HFF-Myc (cell line): Measurements from ENCODE around the gene NFIX.
A peak's percentile ranks its signal among the peaks of the same experiment; 100 is the strongest.

ENCODE experiments used
- DNase-seq: peaks from one replicate; pipeline ENCODE4 v3.0.0-alpha.2; 2011; ENCODE audit warnings: low read depth; ENCODE audit errors: extremely low read depth
- H3K4me3 ChIP-seq: replicated peaks from 2 replicates; pipeline ENCODE4 v1.5.1; 2011; ENCODE audit warnings: low read depth, mild to moderate bottlenecking, control low read depth, low read length
- CTCF ChIP-seq: IDR thresholded peaks from 2 replicates; pipeline ENCODE4 v1.5.1; 2012; ENCODE audit warnings: mild to moderate bottlenecking, low read depth, low read length, control low read depth; ENCODE audit errors: missing control alignments

Gene NFIX

GRCh38 chr19:13024126-13024950 is 29.1 kb downstream of the NFIX start:
- H3K4me3 ChIP-seq: peak overlapping the region; percentile 53
- TF ChIP-seq CTCF: no peak
- no peak for DNase-seq

GRCh38 chr19:13024951-13025697 is 29.8 kb downstream of the NFIX start:
- no peak for DNase-seq
- peak overlapping the region; percentile 53 for H3K4me3 ChIP-seq
- no peak for TF ChIP-seq CTCF

- TF ChIP-seq CTCF: no peak
- H3K4me3 ChIP-seq: peak overlapping the region; percentile 53
- no peak for DNase-seq
Observed at GRCh38 chr19:13025819-13026456, 30.7 kb downstream of the NFIX start.

GRCh38 chr19:13026462-13027370 is 31.4 kb downstream of the NFIX start:
- TF ChIP-seq CTCF: no peak
- no peak for DNase-seq
- peak overlapping the region; percentile 53 for H3K4me3 ChIP-seq

GRCh38 chr19:13027557-13027956 is 32.3 kb downstream of the NFIX start:
- DNase-seq: no peak
- no peak overlapping the region for H3K4me3 ChIP-seq
- TF ChIP-seq CTCF: no peak

GRCh38 chr19:13028027-13028426 is 32.8 kb downstream of the NFIX start:
- no peak for TF ChIP-seq CTCF
- DNase-seq: no peak
- H3K4me3 ChIP-seq: no peak overlapping the region
